Muscle layer of colon (tissue), 2 donors: ENCODE measurements around the gene SAPCD1.
A peak's percentile ranks its signal among the peaks of the same experiment; 100 is the strongest.
"Not testable (repeated sequence)": the region's sequence is repeated elsewhere in the genome, so short reads cannot be mapped to it uniquely, and the experiment has no call there.

Source experiments
- H3K27ac ChIP-seq: one replicate; pipeline ENCODE4 v1.7.0; 2013; ENCODE audit warnings: low read depth, mild to moderate bottlenecking, low read length, moderate library complexity
- H3K27me3 ChIP-seq, 2 donors: one replicate each; pipeline ENCODE4 v1.7.0; 2013; ENCODE audit warnings: low read length in 2 of 2, mild to moderate bottlenecking in 2 of 2; ENCODE audit not compliant: insufficient read depth in 2 of 2, control insufficient read depth in 1 of 2
- H3K36me3 ChIP-seq: one replicate; pipeline ENCODE4 v1.7.0; 2013; ENCODE audit warnings: mild to moderate bottlenecking, low read length; ENCODE audit not compliant: insufficient read depth
- H3K4me1 ChIP-seq: one replicate; pipeline ENCODE4 v1.7.0; 2013; ENCODE audit warnings: mild to moderate bottlenecking, low read length; ENCODE audit not compliant: insufficient read depth
- H3K4me3 ChIP-seq, 2 donors: one replicate each; pipeline ENCODE4 v1.7.0; 2013; ENCODE audit warnings: low read length in 2 of 2, low read depth in 1 of 2, mild to moderate bottlenecking in 1 of 2, moderate library complexity in 1 of 2
- H3K9ac ChIP-seq: one replicate; pipeline ENCODE4 v1.7.0; 2013; ENCODE audit warnings: low read length
- H3K9me3 ChIP-seq: one replicate; pipeline ENCODE4 v1.7.0; 2013; ENCODE audit warnings: mild to moderate bottlenecking, low read length
- donor health status: abdominal sarcoma.
- donor health status: Adenocarcinoma of cecum.

Gene SAPCD1

GRCh38 chr6:31782126-31782855, 19.8 kb downstream of the SAPCD1 start:
- Histone ChIP-seq H3K27ac (no peak overlapping the region), H3K4me1 (peaks cover 2% of the 10 kb centered on the region), H3K9me3 (no peaks in the 10 kb centered on the region), H3K27me3 (no peaks in the 10 kb centered on the region), H3K9ac (no peak overlapping the region), H3K4me3 (no peak overlapping the region), H3K36me3 (peaks cover 61% of the 10 kb centered on the region)

- Histone ChIP-seq H3K4me1 (no peaks in the 10 kb centered on the region), H3K27me3 (no peaks in the 10 kb centered on the region), H3K9ac (no peak overlapping the region), H3K9me3 (no peaks in the 10 kb centered on the region), H3K4me3 (no peak overlapping the region), H3K27ac (no peak overlapping the region), H3K36me3 (peaks cover 50% of the 10 kb centered on the region)
These were observed 21.9 kb downstream of the SAPCD1 start for GRCh38 chr6:31784098-31784925.

GRCh38 chr6:31785475-31785874, 23.0 kb downstream of the SAPCD1 start:
- H3K27me3 ChIP-seq, result no peaks in the 10 kb centered on the region
- no peaks in the 10 kb centered on the region for H3K4me1 ChIP-seq
- no peak overlapping the region for H3K9ac ChIP-seq
- no peak overlapping the region for H3K4me3 ChIP-seq
- H3K9me3 ChIP-seq, result no peaks in the 10 kb centered on the region
- peaks cover 41% of the 10 kb centered on the region for H3K36me3 ChIP-seq
- H3K27ac ChIP-seq, result no peak overlapping the region

- H3K4me1 ChIP-seq, result peaks cover 11% of the 10 kb centered on the region
- H3K27ac ChIP-seq, result no peak overlapping the region
- H3K9ac ChIP-seq, result no peak overlapping the region
- no peaks in the 10 kb centered on the region for H3K36me3 ChIP-seq
- H3K9me3 ChIP-seq, result no peaks in the 10 kb centered on the region
- no peak overlapping the region for H3K4me3 ChIP-seq
- no peaks in the 10 kb centered on the region for H3K27me3 ChIP-seq
These were observed 29.1 kb downstream of the SAPCD1 start for GRCh38 chr6:31791324-31792089.

GRCh38 chr6:31792090-31792374, 29.6 kb downstream of the SAPCD1 start:
- H3K9me3 ChIP-seq, result no peaks in the 10 kb centered on the region
- peaks cover 1% of the 10 kb centered on the region for H3K36me3 ChIP-seq
- H3K27me3 ChIP-seq, result no peaks in the 10 kb centered on the region
- H3K4me3 ChIP-seq, result no peak overlapping the region
- no peak overlapping the region for H3K9ac ChIP-seq
- peaks cover 11% of the 10 kb centered on the region for H3K4me1 ChIP-seq
- no peak overlapping the region for H3K27ac ChIP-seq

GRCh38 chr6:31792761-31793171, 30.3 kb downstream of the SAPCD1 start:
- no peaks in the 10 kb centered on the region for H3K27me3 ChIP-seq
- no peak overlapping the region for H3K4me3 ChIP-seq
- no peak overlapping the region for H3K9ac ChIP-seq
- no peaks in the 10 kb centered on the region for H3K9me3 ChIP-seq
- H3K36me3 ChIP-seq, result peaks cover 8% of the 10 kb centered on the region
- peaks cover 11% of the 10 kb centered on the region for H3K4me1 ChIP-seq
- H3K27ac ChIP-seq, result no peak overlapping the region

- not testable (repeated sequence) for H3K27ac ChIP-seq, H3K36me3 ChIP-seq, H3K27me3 ChIP-seq, H3K4me3 ChIP-seq, H3K9ac ChIP-seq, H3K9me3 ChIP-seq
- H3K4me1 ChIP-seq, result peaks cover 11% of the 10 kb centered on the region
These were observed 31.4 kb downstream of the SAPCD1 start for GRCh38 chr6:31793927-31794245.

GRCh38 chr6:31794294-31794865, 31.9 kb downstream of the SAPCD1 start:
- peaks cover 11% of the 10 kb centered on the region for H3K4me1 ChIP-seq
- H3K9me3 ChIP-seq, result no peaks in the 10 kb centered on the region
- H3K36me3 ChIP-seq, result peaks cover 8% of the 10 kb centered on the region
- H3K9ac ChIP-seq, result peak overlapping the region; percentile 94
- no peaks in the 10 kb centered on the region for H3K27me3 ChIP-seq
- peak overlapping the region; percentile 95 for H3K27ac ChIP-seq
- peak overlapping the region; percentile 93 to 99 for H3K4me3 ChIP-seq

- Histone ChIP-seq H3K36me3 (peaks cover 8% of the 10 kb centered on the region), H3K9me3 (no peaks in the 10 kb centered on the region), H3K27ac (peak overlapping the region; percentile 95), H3K4me3 (peak overlapping the region; percentile 93 to 99), H3K27me3 (no peaks in the 10 kb centered on the region), H3K9ac (peak overlapping the region; percentile 94), H3K4me1 (peaks cover 11% of the 10 kb centered on the region)
These were observed 32.6 kb downstream of the SAPCD1 start for GRCh38 chr6:31794866-31795615.

GRCh38 chr6:31795616-31796298, 33.3 kb downstream of the SAPCD1 start, which contains the start of gene VARS1:
Gene VARS1, minus strand, starts transcription at chr6:31795752. Its CDS starts 535 bp downstream, at chr6:31795217.
- Histone ChIP-seq H3K27me3 (no peaks in the 10 kb centered on the region), H3K9ac (peak within 1 kb of the TSS; percentile 94), H3K36me3 (peaks cover 8% of the 10 kb centered on the region), H3K4me1 (peaks cover 11% of the 10 kb centered on the region), H3K9me3 (no peaks in the 10 kb centered on the region), H3K27ac (peak within 1 kb of the TSS; percentile 95), H3K4me3 (peak within 1 kb of the TSS; percentile 93 to 99)
